GM23338 (cell line): Measurements from ENCODE around the gene SPX. TPM values are rescaled to one million over a fixed set of nuclear protein-coding genes. Genes with fewer than 3 reads are reported as not detected.

Experiments
- ATAC-seq: fragments of 200-7000 bp; cut with Tn5 transposase; 3 replicates; pipeline ENCODE4 v1.9.1; 2020
- DNase-seq: peaks from one replicate; pipeline ENCODE4 v3.0.0-alpha.2; 2015; ENCODE audit warnings: low spot score
- H2AFZ ChIP-seq: fragments of 200-600 bp; sonication (generic); 2 replicates; pipeline ENCODE4 v1.8.0; 2016; ENCODE audit warnings: antibody characterized with exemption, mild to moderate bottlenecking, moderate library complexity
- H3F3A ChIP-seq: fragments of 200-600 bp; sonication (generic); replicated peaks from 2 replicates; pipeline ENCODE4 v1.8.0; 2017; ENCODE audit warnings: antibody characterized with exemption, mixed run types, low read depth
- H3K27ac ChIP-seq: fragments of 200-600 bp; sonication (generic); 2 replicates; pipeline ENCODE4 v1.6.1; 2016; ENCODE audit warnings: low read depth
- H3K27me3 ChIP-seq: fragments of 200-600 bp; sonication (generic); 2 replicates; pipeline ENCODE4 v1.8.0; 2016; ENCODE audit warnings: mild to moderate bottlenecking, mixed run types, moderate library complexity; ENCODE audit not compliant: insufficient read depth
- H3K36me3 ChIP-seq: fragments of 200-600 bp; sonication (generic); 2 replicates; pipeline ENCODE4 v1.8.0; 2016; ENCODE audit warnings: mild to moderate bottlenecking; ENCODE audit not compliant: insufficient read depth
- H3K4me1 ChIP-seq: fragments of 200-600 bp; sonication (generic); 2 replicates; pipeline ENCODE4 v1.8.0; 2016; ENCODE audit warnings: mild to moderate bottlenecking, moderate library complexity; ENCODE audit not compliant: insufficient read depth
- H3K4me2 ChIP-seq: fragments of 200-600 bp; sonication (generic); 2 replicates; pipeline ENCODE4 v1.7.1; 2017; ENCODE audit warnings: mixed run types
- H3K4me3 ChIP-seq: fragments of 200-600 bp; sonication (generic); 2 replicates; pipeline ENCODE4 v1.6.1; 2016; ENCODE audit warnings: mixed run types
- H3K79me2 ChIP-seq: fragments of 200-600 bp; sonication (generic); replicated peaks from 2 replicates; pipeline ENCODE4 v1.8.0; 2017; ENCODE audit warnings: mild to moderate bottlenecking; ENCODE audit not compliant: insufficient read depth
- H3K9me2 ChIP-seq: fragments of 200-600 bp; sonication (generic); 2 replicates; pipeline ENCODE4 v1.8.0; 2017; ENCODE audit not compliant: insufficient read depth
- H4K20me1 ChIP-seq: fragments of 200-600 bp; sonication (generic); replicated peaks from 2 replicates; pipeline ENCODE4 v1.8.0; 2017; ENCODE audit warnings: mild to moderate bottlenecking; ENCODE audit not compliant: insufficient read depth
- H3K27ac Mint-ChIP-seq: 2 replicates; pipeline ENCODE4 v1.8.0; 2020; ENCODE audit warnings: inconsistent platforms, mild to moderate bottlenecking, moderate library complexity, mixed read lengths
- H3K27me3 Mint-ChIP-seq: 3 replicates; pipeline ENCODE4 v1.8.0; 2022; ENCODE audit warnings: low read depth, mild to moderate bottlenecking, moderate library complexity, mixed read lengths, inconsistent platforms; ENCODE audit not compliant: insufficient read depth, poor library complexity
- H3K36me3 Mint-ChIP-seq: 3 replicates; pipeline ENCODE4 v1.8.0; 2021; ENCODE audit warnings: low read depth, mild to moderate bottlenecking, inconsistent platforms, moderate library complexity, mixed read lengths
- H3K4me1 Mint-ChIP-seq: 3 replicates; pipeline ENCODE4 v1.8.0; 2020; ENCODE audit warnings: mild to moderate bottlenecking, inconsistent platforms, mixed read lengths
- H3K4me3 Mint-ChIP-seq: 3 replicates; pipeline ENCODE4 v1.8.0; 2021; ENCODE audit warnings: moderate library complexity, mild to moderate bottlenecking, inconsistent platforms, mixed read lengths
- H3K9me3 Mint-ChIP-seq: 3 replicates; pipeline ENCODE4 v1.8.0; 2020; ENCODE audit warnings: moderate library complexity, mild to moderate bottlenecking, inconsistent platforms, mixed read lengths
- CREB1 ChIP-seq: fragments of 250-450 bp; sonication (Bioruptor Pico); IDR thresholded peaks from 2 replicates; pipeline ENCODE4 v1.5.0; 2020; ENCODE audit warnings: low read depth, mild to moderate bottlenecking, moderate library complexity
- EZH2 ChIP-seq: fragments of 200-600 bp; sonication (generic); IDR thresholded peaks from one replicate; pipeline ENCODE4 v1.8.0; 2017; ENCODE audit warnings: antibody characterized with exemption, mild to moderate bottlenecking, low read depth; ENCODE audit not compliant: unreplicated experiment
- EZH2phosphoT487 ChIP-seq: fragments of 200-600 bp; sonication (generic); IDR thresholded peaks from one replicate; pipeline ENCODE4 v1.8.1; 2018; ENCODE audit warnings: antibody characterized with exemption; ENCODE audit not compliant: unreplicated experiment
- JUNB ChIP-seq: IDR thresholded peaks from one replicate; pipeline ENCODE4 v1.6.1; 2016; ENCODE audit warnings: antibody characterized with exemption; ENCODE audit not compliant: unreplicated experiment
- NANOG ChIP-seq: IDR thresholded peaks from 2 replicates; pipeline ENCODE4 v1.6.1; 2016; ENCODE audit warnings: antibody characterized with exemption, borderline replicate concordance
- POLR2AphosphoS5 ChIP-seq: IDR thresholded peaks from 2 replicates; pipeline ENCODE4 v1.6.1; 2016; ENCODE audit warnings: antibody characterized with exemption, low read depth
- STAT1 ChIP-seq: IDR thresholded peaks from one replicate; pipeline ENCODE4 v1.6.1; 2016; ENCODE audit warnings: antibody characterized with exemption; ENCODE audit not compliant: unreplicated experiment
- ZNF114 ChIP-seq: fragments of 250-450 bp; sonication (Bioruptor Pico); IDR thresholded peaks from 2 replicates; pipeline ENCODE4 v1.5.0; 2020; ENCODE audit warnings: mild to moderate bottlenecking, moderate library complexity
- ZNF331 ChIP-seq: fragments of 250-450 bp; sonication (Bioruptor Pico); IDR thresholded peaks from 2 replicates; pipeline ENCODE4 v1.5.0; 2020; ENCODE audit warnings: low read depth, mild to moderate bottlenecking, moderate library complexity
- polyA plus RNA-seq: library from polyadenylated mRNA; unstranded; fragments of >200 nt; fragmentation: Nextera tagmentation; extraction: Ambion mirVana; gene quantifications from 2 replicates; pipeline ENCODE4 v1.2.1, GENCODE V29; 2016
- total RNA-seq: library from RNA; depleted of rRNA; stranded (reverse); fragments of >200 nt; shearing (Covaris generic); gene quantifications from 2 replicates; pipeline ENCODE4 v1.2.3, GENCODE V29; 2014
- TF ChIP-seq, protein P1 (sequence below): IDR thresholded peaks from 2 replicates; pipeline ENCODE4 v1.6.1; 2016; ENCODE audit warnings: antibody characterized with exemption
- TF ChIP-seq, protein P2 (sequence below): IDR thresholded peaks from one replicate; pipeline ENCODE4 v1.6.1; 2018; ENCODE audit warnings: antibody characterized with exemption; ENCODE audit not compliant: unreplicated experiment
- TF ChIP-seq, protein P3 (sequence below), 2 experiments: fragments of 200-600 bp in 1 of 2; sonication (generic) in 1 of 2; conservative IDR thresholded peaks; 2 replicates each; pipeline versions ENCODE4 v1.5.1 to v1.6.1; 2016 to 2017; ENCODE audit warnings: antibody characterized with exemption in 2 of 2, low read depth in 2 of 2, mild to moderate bottlenecking in 2 of 2, moderate library complexity in 1 of 2
- TF ChIP-seq, protein P4 (sequence below): fragments of 250-450 bp; sonication (Bioruptor Pico); IDR thresholded peaks from 2 replicates; pipeline ENCODE4 v1.5.0; 2020; ENCODE audit warnings: mild to moderate bottlenecking, moderate library complexity

Gene SPX
- total and polyA plus RNA-seq, 2 experiments from 2014 or later: 1.3 TPM

DNA sequence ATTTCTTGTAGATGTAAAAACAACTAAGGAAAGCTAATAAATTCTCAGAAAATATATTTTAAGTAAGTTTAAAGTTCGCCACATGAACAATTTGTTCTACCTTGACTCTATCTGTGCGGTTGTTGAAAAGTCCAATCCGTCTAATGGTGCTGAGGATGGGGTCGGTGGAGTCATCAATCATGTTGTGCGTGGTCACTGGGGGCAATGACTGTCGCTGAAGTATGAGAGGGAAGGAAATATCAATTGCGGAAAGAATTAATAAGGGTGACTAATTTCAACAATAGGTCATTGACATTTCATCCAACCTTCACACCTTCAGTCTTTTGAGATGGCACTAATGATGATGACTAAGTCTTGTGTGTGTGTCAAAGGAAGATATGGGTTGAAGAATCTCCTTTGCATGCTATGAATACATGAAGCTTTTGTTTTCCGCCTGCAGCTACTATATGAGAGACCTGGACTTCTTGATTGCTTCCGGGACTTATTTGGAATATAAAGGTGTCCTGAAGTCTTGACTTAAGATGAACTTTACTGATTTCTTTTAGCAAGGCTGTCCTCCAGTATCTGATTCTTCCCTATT lies 32.1 kb downstream of the SPX start:
- TF ChIP-seq EZH2phosphoT487: no peak
- TF ChIP-seq, protein P1, sequence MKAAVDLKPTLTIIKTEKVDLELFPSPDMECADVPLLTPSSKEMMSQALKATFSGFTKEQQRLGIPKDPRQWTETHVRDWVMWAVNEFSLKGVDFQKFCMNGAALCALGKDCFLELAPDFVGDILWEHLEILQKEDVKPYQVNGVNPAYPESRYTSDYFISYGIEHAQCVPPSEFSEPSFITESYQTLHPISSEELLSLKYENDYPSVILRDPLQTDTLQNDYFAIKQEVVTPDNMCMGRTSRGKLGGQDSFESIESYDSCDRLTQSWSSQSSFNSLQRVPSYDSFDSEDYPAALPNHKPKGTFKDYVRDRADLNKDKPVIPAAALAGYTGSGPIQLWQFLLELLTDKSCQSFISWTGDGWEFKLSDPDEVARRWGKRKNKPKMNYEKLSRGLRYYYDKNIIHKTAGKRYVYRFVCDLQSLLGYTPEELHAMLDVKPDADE: no peak
- TF ChIP-seq CREB1: no peak
- TF ChIP-seq STAT1: no peak
- TF ChIP-seq ZNF331: no peak
- TF ChIP-seq, protein P2, sequence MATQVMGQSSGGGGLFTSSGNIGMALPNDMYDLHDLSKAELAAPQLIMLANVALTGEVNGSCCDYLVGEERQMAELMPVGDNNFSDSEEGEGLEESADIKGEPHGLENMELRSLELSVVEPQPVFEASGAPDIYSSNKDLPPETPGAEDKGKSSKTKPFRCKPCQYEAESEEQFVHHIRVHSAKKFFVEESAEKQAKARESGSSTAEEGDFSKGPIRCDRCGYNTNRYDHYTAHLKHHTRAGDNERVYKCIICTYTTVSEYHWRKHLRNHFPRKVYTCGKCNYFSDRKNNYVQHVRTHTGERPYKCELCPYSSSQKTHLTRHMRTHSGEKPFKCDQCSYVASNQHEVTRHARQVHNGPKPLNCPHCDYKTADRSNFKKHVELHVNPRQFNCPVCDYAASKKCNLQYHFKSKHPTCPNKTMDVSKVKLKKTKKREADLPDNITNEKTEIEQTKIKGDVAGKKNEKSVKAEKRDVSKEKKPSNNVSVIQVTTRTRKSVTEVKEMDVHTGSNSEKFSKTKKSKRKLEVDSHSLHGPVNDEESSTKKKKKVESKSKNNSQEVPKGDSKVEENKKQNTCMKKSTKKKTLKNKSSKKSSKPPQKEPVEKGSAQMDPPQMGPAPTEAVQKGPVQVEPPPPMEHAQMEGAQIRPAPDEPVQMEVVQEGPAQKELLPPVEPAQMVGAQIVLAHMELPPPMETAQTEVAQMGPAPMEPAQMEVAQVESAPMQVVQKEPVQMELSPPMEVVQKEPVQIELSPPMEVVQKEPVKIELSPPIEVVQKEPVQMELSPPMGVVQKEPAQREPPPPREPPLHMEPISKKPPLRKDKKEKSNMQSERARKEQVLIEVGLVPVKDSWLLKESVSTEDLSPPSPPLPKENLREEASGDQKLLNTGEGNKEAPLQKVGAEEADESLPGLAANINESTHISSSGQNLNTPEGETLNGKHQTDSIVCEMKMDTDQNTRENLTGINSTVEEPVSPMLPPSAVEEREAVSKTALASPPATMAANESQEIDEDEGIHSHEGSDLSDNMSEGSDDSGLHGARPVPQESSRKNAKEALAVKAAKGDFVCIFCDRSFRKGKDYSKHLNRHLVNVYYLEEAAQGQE: no peak
- no peak for TF ChIP-seq EZH2
- TF ChIP-seq, protein P3, sequence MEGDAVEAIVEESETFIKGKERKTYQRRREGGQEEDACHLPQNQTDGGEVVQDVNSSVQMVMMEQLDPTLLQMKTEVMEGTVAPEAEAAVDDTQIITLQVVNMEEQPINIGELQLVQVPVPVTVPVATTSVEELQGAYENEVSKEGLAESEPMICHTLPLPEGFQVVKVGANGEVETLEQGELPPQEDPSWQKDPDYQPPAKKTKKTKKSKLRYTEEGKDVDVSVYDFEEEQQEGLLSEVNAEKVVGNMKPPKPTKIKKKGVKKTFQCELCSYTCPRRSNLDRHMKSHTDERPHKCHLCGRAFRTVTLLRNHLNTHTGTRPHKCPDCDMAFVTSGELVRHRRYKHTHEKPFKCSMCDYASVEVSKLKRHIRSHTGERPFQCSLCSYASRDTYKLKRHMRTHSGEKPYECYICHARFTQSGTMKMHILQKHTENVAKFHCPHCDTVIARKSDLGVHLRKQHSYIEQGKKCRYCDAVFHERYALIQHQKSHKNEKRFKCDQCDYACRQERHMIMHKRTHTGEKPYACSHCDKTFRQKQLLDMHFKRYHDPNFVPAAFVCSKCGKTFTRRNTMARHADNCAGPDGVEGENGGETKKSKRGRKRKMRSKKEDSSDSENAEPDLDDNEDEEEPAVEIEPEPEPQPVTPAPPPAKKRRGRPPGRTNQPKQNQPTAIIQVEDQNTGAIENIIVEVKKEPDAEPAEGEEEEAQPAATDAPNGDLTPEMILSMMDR (conservative IDR thresholded peaks at IDR 0.05; ENCODE audit: low read depth in 2 of 2): no peak
- TF ChIP-seq POLR2AphosphoS5: no peak
- TF ChIP-seq, protein P4, sequence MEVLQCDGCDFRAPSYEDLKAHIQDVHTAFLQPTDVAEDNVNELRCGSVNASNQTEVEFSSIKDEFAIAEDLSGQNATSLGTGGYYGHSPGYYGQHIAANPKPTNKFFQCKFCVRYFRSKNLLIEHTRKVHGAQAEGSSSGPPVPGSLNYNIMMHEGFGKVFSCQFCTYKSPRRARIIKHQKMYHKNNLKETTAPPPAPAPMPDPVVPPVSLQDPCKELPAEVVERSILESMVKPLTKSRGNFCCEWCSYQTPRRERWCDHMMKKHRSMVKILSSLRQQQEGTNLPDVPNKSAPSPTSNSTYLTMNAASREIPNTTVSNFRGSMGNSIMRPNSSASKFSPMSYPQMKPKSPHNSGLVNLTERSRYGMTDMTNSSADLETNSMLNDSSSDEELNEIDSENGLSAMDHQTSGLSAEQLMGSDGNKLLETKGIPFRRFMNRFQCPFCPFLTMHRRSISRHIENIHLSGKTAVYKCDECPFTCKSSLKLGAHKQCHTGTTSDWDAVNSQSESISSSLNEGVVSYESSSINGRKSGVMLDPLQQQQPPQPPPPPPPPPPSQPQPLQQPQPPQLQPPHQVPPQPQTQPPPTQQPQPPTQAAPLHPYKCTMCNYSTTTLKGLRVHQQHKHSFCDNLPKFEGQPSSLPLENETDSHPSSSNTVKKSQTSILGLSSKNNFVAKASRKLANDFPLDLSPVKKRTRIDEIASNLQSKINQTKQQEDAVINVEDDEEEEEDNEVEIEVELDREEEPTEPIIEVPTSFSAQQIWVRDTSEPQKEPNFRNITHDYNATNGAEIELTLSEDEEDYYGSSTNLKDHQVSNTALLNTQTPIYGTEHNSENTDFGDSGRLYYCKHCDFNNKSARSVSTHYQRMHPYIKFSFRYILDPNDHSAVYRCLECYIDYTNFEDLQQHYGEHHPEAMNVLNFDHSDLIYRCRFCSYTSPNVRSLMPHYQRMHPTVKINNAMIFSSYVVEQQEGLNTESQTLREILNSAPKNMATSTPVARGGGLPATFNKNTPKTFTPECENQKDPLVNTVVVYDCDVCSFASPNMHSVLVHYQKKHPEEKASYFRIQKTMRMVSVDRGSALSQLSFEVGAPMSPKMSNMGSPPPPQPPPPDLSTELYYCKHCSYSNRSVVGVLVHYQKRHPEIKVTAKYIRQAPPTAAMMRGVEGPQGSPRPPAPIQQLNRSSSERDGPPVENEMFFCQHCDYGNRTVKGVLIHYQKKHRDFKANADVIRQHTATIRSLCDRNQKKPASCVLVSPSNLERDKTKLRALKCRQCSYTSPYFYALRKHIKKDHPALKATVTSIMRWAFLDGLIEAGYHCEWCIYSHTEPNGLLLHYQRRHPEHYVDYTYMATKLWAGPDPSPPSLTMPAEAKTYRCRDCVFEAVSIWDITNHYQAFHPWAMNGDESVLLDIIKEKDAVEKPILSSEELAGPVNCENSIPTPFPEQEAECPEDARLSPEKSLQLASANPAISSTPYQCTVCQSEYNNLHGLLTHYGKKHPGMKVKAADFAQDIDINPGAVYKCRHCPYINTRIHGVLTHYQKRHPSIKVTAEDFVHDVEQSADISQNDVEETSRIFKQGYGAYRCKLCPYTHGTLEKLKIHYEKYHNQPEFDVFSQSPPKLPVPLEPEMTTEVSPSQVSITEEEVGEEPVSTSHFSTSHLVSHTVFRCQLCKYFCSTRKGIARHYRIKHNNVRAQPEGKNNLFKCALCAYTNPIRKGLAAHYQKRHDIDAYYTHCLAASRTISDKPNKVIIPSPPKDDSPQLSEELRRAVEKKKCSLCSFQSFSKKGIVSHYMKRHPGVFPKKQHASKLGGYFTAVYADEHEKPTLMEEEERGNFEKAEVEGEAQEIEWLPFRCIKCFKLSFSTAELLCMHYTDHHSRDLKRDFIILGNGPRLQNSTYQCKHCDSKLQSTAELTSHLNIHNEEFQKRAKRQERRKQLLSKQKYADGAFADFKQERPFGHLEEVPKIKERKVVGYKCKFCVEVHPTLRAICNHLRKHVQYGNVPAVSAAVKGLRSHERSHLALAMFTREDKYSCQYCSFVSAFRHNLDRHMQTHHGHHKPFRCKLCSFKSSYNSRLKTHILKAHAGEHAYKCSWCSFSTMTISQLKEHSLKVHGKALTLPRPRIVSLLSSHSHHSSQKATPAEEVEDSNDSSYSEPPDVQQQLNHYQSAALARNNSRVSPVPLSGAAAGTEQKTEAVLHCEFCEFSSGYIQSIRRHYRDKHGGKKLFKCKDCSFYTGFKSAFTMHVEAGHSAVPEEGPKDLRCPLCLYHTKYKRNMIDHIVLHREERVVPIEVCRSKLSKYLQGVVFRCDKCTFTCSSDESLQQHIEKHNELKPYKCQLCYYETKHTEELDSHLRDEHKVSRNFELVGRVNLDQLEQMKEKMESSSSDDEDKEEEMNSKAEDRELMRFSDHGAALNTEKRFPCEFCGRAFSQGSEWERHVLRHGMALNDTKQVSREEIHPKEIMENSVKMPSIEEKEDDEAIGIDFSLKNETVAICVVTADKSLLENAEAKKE: no peak
- TF ChIP-seq JUNB: no peak
- no peak for TF ChIP-seq ZNF114 (CRISPR knock-in tag)
- no peak for TF ChIP-seq NANOG
- no peaks in the 10 kb centered on the region for H3K36me3 ChIP-seq

More for the DNA sequence above, 32.1 kb downstream of the SPX start:
- no peak overlapping the region for H3K27ac Mint-ChIP-seq
- no peak overlapping the region for H2AFZ ChIP-seq
- no peak for ATAC-seq
- no peak overlapping the region for H3K4me3 Mint-ChIP-seq
- DNase-seq: no peak
- H3K4me1 ChIP-seq: no peaks in the 10 kb centered on the region
- no peak overlapping the region for H3K4me3 ChIP-seq
- H3K4me2 ChIP-seq: no peak overlapping the region
- H3K9me3 Mint-ChIP-seq: no peaks in the 10 kb centered on the region
- no peaks in the 10 kb centered on the region for H3K79me2 ChIP-seq
- no peaks in the 10 kb centered on the region for H3K4me1 Mint-ChIP-seq
- no peaks in the 10 kb centered on the region for H3F3A ChIP-seq
- H3K9me2 ChIP-seq: no peaks in the 10 kb centered on the region
- no peaks in the 10 kb centered on the region for H3K27me3 ChIP-seq
- no peaks in the 10 kb centered on the region for H3K36me3 Mint-ChIP-seq
- H3K27me3 Mint-ChIP-seq: peaks cover 1% of the 10 kb centered on the region
- no peaks in the 10 kb centered on the region for H4K20me1 ChIP-seq
- no peak overlapping the region for H3K27ac ChIP-seq
